NT2/D1 (cell line): ENCODE results near the gene FBXO22.

Experiments used
- SUZ12 ChIP-seq: IDR thresholded peaks from 2 replicates; pipeline ENCODE4 v1.6.1; 2011; ENCODE audit not compliant: insufficient read length, insufficient read depth; ENCODE audit errors: extremely low read depth
- ZNF274 ChIP-seq: IDR thresholded peaks from 2 replicates; pipeline ENCODE4 v1.6.1; 2011; ENCODE audit warnings: mild to moderate bottlenecking, low read depth, low read length

DNA sequence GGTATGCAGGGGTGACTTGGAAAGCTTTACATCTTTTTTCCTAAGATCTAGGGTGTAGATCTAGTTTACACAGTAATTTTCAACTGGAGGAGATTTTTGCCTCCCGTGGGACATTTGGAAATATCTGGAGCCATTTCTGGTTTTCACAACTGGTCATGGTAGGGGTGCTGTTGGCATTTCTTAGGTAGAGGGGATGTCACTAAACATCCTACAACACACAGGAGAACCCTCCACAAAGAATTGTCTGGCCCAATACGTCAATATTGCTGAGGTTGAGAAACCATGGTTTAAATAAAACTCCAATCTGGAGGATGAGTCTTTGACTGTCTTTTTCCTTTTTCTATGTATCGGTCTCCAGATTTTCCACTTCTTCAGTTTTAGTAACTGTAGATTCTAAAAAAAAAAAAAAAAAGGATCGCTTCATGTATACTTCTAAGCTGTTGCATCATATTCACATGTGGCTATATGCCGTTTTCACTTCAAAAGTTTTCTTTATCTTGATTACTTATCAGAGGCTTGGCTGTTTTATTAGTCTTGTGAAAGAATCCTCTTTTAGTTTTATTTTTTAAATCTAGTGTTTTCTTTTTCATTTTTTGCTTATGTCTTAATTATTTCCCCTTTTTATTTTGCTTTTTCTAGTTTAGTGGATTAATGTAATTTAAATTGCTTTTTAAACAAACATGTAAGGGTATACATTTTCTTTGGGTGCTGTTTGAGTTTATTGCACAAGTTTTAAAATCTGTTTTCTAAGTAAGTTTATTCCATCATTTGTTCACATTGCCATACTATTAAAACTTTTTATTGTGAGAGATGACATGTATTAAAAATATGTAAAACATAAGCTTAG lies 39.2 kb upstream of the FBXO22 start:
- TF ChIP-seq ZNF274, result no peak
- TF ChIP-seq SUZ12, result no peak
